Hepatocyte (in vitro differentiated cells): Measurements from ENCODE around the gene ABHD4. TPM values are rescaled to one million over a fixed set of nuclear protein-coding genes. Genes with fewer than 3 reads are reported as not detected.

Experiments
- DNase-seq: peaks from one replicate; pipeline ENCODE4 v3.0.0-alpha.2; 2016; ENCODE audit warnings: low spot score
- H2AFZ ChIP-seq: fragments of 200-600 bp; sonication (generic); 2 replicates; pipeline ENCODE4 v1.6.0; 2016; ENCODE audit warnings: antibody characterized with exemption, mild to moderate bottlenecking
- H3K27ac ChIP-seq: fragments of 200-600 bp; sonication (generic); 2 replicates; pipeline ENCODE4 v1.5.1; 2016; ENCODE audit warnings: mild to moderate bottlenecking
- H3K27me3 ChIP-seq: fragments of 200-600 bp; sonication (generic); 2 replicates; pipeline ENCODE4 v1.6.1; 2016
- H3K36me3 ChIP-seq: fragments of 200-600 bp; sonication (generic); replicated peaks from 2 replicates; pipeline ENCODE4 v1.5.1; 2016; ENCODE audit warnings: low read depth; ENCODE audit not compliant: insufficient read depth
- H3K4me1 ChIP-seq: fragments of 200-600 bp; sonication (generic); 2 replicates; pipeline ENCODE4 v1.5.1; 2016; ENCODE audit warnings: mild to moderate bottlenecking, moderate library complexity; ENCODE audit not compliant: insufficient read depth
- H3K4me2 ChIP-seq: fragments of 200-600 bp; sonication (generic); 2 replicates; pipeline ENCODE4 v1.6.0; 2016
- H3K4me3 ChIP-seq: fragments of 200-600 bp; sonication (generic); 2 replicates; pipeline ENCODE4 v1.5.1; 2016; ENCODE audit warnings: mild to moderate bottlenecking
- H3K79me2 ChIP-seq: fragments of 200-600 bp; sonication (generic); 2 replicates; pipeline ENCODE4 v1.6.0; 2017; ENCODE audit warnings: mild to moderate bottlenecking
- H3K9me2 ChIP-seq: fragments of 200-600 bp; sonication (generic); replicated peaks from 2 replicates; pipeline ENCODE4 v1.6.0; 2017; ENCODE audit warnings: mild to moderate bottlenecking; ENCODE audit not compliant: insufficient read depth
- H3K9me3 ChIP-seq: fragments of 200-600 bp; sonication (generic); 2 replicates; pipeline ENCODE4 v1.5.1; 2016; ENCODE audit warnings: low read depth, mild to moderate bottlenecking
- H4K20me1 ChIP-seq: fragments of 200-600 bp; sonication (generic); 2 replicates; pipeline ENCODE4 v1.6.0; 2016; ENCODE audit warnings: mild to moderate bottlenecking; ENCODE audit not compliant: insufficient read depth, poor library complexity, severe bottlenecking
- CTCF ChIP-seq: fragments of 200-600 bp; sonication (generic); IDR thresholded peaks from 2 replicates; pipeline ENCODE4 v1.5.1; 2016; ENCODE audit warnings: antibody characterized with exemption, mild to moderate bottlenecking; ENCODE audit not compliant: poor library complexity
- EZH2 ChIP-seq: fragments of 200-600 bp; sonication (generic); IDR thresholded peaks from 2 replicates; pipeline ENCODE4 v1.6.1; 2016; ENCODE audit warnings: antibody characterized with exemption, mild to moderate bottlenecking, borderline replicate concordance
- EZH2phosphoT487 ChIP-seq: fragments of 200-600 bp; sonication (generic); IDR thresholded peaks from one replicate; pipeline ENCODE4 v1.6.1; 2018; ENCODE audit warnings: antibody characterized with exemption, mild to moderate bottlenecking, low read depth, moderate library complexity; ENCODE audit not compliant: unreplicated experiment, severe bottlenecking
- WGBS: methylation state at CpG from one replicate; pipeline ENCODE4 v1.1.6; 2016; ENCODE audit warnings: low lambda C conversion rate; ENCODE audit errors: missing lambda C conversion rate; 5-methylcytosine and 5-hydroxymethylcytosine counted together
- polyA plus RNA-seq: library from polyadenylated mRNA; unstranded; fragments of >200 nt; fragmentation: Nextera tagmentation; extraction: Ambion mirVana; gene quantifications from 2 replicates; pipeline ENCODE4 v1.2.1, GENCODE V29; 2016
- total RNA-seq: library from RNA; depleted of rRNA; stranded (reverse); fragments of >200 nt; gene quantifications from 2 replicates; pipeline ENCODE4 v1.2.3, GENCODE V29; 2014

The ABHD4 gene
- total and polyA plus RNA-seq, 2 experiments from 2014 or later = 30.7 to 49.8 TPM

DNA sequence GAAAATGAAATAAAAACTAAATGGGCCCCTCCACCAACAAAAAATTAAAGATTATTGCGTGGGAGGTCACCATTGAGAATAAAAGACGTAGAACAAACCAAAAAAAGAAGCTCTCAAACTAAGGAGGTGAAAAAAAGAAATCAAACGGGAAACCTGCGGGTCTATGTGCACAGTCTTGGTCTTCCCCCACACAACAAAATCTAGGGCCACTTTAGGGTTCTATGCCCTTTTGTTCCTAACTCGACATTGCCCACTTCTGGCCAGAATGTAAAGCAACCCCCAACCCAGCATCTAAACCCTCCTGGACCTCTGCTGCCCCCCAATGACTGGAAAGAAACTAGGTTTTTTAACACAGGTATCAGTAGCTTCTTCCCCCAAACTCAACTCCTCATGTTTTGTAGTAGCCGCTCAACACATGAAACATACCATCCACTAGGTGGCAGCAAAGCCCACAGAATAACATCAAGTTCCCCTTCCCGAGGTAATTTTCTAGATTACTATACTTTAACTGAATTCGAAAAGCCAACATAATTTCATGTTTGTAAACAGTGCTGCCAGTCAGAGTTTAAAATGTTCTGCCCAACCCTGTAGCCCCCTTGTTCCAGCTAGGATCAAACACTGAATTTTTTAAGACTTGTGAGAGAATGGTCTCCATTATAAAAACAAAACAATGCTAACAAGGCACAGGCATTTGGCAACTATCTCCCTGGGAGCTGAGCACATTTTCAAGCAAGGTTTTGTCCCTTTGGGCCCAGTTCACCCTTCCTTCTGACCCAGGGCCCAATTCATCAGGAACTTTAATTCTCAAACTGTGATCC lies 27.8 kb upstream of the ABHD4 start:
- no peak overlapping the region for H2AFZ ChIP-seq
- peaks cover 53% of the 10 kb centered on the region for H3K79me2 ChIP-seq
- TF ChIP-seq CTCF (peak; percentile 89), EZH2 (no peak)
- H3K9me2 ChIP-seq = no peaks in the 10 kb centered on the region
- no peaks in the 10 kb centered on the region for H3K27me3 ChIP-seq
- no peaks in the 10 kb centered on the region for H3K36me3 ChIP-seq
- peak; percentile 92 for DNase-seq
- no peaks in the 10 kb centered on the region for H4K20me1 ChIP-seq
- H3K4me1 ChIP-seq = peaks cover 21% of the 10 kb centered on the region
- WGBS = 22% methylated on average over 8 of the region's 8 CpGs
- H3K27ac ChIP-seq = peak overlapping the region; percentile 71
- H3K4me2 ChIP-seq = no peak overlapping the region
- no peaks in the 10 kb centered on the region for H3K9me3 ChIP-seq
- no peak overlapping the region for H3K4me3 ChIP-seq

- H4K20me1 ChIP-seq = no peaks in the 10 kb centered on the region
- TF ChIP-seq EZH2 = no peak
- DNase-seq = peak; percentile 37
- H3K9me2 ChIP-seq = no peaks in the 10 kb centered on the region
- 61% methylated on average over 1 of the region's 1 CpG for WGBS
- H3K27me3 ChIP-seq = no peaks in the 10 kb centered on the region
- no peaks in the 10 kb centered on the region for H3K9me3 ChIP-seq
- H3K4me1 ChIP-seq = peaks cover 10% of the 10 kb centered on the region
- H3K36me3 ChIP-seq = no peaks in the 10 kb centered on the region
- no peak overlapping the region for H3K4me2 ChIP-seq
- no peak overlapping the region for H2AFZ ChIP-seq
- H3K4me3 ChIP-seq = no peak overlapping the region
- H3K27ac ChIP-seq = peak overlapping the region; percentile 79
- H3K79me2 ChIP-seq = peaks cover 57% of the 10 kb centered on the region
Observed at GRCh38 chr14:22572562-22573058, 25.5 kb upstream of the ABHD4 start.

DNA sequence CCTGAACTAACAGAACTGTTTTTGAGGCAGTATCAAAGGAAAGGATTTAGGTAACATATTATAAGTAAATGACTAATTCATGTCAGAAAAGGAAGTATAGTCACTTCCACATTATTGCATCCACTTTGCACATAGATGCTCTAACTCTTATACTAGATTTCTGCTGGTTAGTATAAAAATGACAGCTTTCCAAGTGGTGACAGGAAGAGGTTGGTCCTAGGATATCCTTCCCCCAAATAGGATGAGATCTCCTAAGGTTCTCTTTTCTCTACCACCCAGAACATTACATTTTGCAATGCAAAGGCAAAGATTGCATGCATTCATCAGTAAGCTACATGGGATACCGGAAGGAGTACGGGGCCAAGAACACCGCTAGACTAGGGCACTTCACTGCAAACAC lies 24.3 kb upstream of the ABHD4 start:
- no peak overlapping the region for H3K27ac ChIP-seq

More for the DNA sequence above, 24.3 kb upstream of the ABHD4 start:
- Histone ChIP-seq H3K9me2 (no peaks in the 10 kb centered on the region), H3K27me3 (no peaks in the 10 kb centered on the region), H3K36me3 (no peaks in the 10 kb centered on the region), H3K4me2 (no peak overlapping the region), H3K4me1 (peaks cover 10% of the 10 kb centered on the region), H4K20me1 (no peaks in the 10 kb centered on the region), H3K4me3 (no peak overlapping the region), H3K79me2 (peaks cover 57% of the 10 kb centered on the region), H2AFZ (no peak overlapping the region), H3K9me3 (no peaks in the 10 kb centered on the region)
- DNase-seq = no peak
- WGBS = 97% methylated on average over 3 of the region's 3 CpGs
- TF ChIP-seq EZH2phosphoT487 (no peak), EZH2 (no peak), CTCF (no peak)
